Chondrocyte (in vitro differentiated cells): ENCODE measurements around the gene CDX1. TPM values are rescaled to one million over a fixed set of nuclear protein-coding genes. Genes with fewer than 3 reads are reported as not detected.
A peak's percentile ranks its signal among the peaks of the same experiment; 100 is the strongest.

Source experiments
- DNase-seq: peaks from one replicate; pipeline ENCODE4 v3.0.0; 2021; ENCODE audit warnings: mixed read lengths, low spot score
- H3K27ac Mint-ChIP-seq: one replicate; pipeline ENCODE4 v1.8.0; 2021; ENCODE audit warnings: mild to moderate bottlenecking, moderate library complexity, mixed read lengths; ENCODE audit not compliant: unreplicated experiment
- H3K27me3 Mint-ChIP-seq: 2 replicates; pipeline ENCODE4 v1.8.0; 2021; ENCODE audit warnings: low read depth, mixed read lengths
- H3K36me3 Mint-ChIP-seq: 2 replicates; pipeline ENCODE4 v1.8.0; 2021; ENCODE audit warnings: low read depth, mixed read lengths
- H3K4me1 Mint-ChIP-seq: 2 replicates; pipeline ENCODE4 v1.8.0; 2021; ENCODE audit warnings: low read depth, mild to moderate bottlenecking, mixed read lengths
- H3K4me3 Mint-ChIP-seq: one replicate; pipeline ENCODE4 v1.8.0; 2021; ENCODE audit warnings: mild to moderate bottlenecking, moderate library complexity, mixed read lengths; ENCODE audit not compliant: unreplicated experiment
- H3K9me3 Mint-ChIP-seq: 2 replicates; pipeline ENCODE4 v1.8.0; 2021; ENCODE audit warnings: low read depth, mixed read lengths
- total RNA-seq: library from RNA; stranded (reverse); gene quantifications from 3 replicates; pipeline ENCODE4 v1.2.1, GENCODE V29; 2021
- TF ChIP-seq, protein P1 (sequence below): fragments of 200-600 bp; sonication (generic); IDR thresholded peaks from 2 replicates; pipeline ENCODE4 v1.5.0; 2021; ENCODE audit warnings: antibody characterized with exemption, mild to moderate bottlenecking, moderate library complexity

The CDX1 gene
- total RNA-seq, 1 donor from 2014 or later, result 0.57 TPM

DNA sequence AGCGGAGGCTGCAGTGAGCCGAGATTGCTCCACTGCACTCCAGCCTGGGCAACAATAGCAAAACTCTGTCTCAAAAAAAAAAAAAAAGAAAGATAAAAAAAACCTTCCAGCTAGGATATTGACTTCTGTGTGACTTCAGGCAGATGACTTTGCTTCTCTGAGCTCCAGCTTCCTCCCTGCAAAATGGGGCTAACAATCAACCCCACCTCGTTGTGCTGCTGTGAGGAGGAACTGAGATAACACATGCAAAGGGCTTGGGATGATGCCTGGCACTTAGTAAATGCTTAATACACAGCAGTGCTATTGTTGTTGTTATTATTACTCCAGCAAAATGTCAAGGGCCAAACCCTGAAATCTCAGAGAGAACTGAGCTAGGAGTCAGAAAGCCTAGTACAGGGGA lies 3.5 kb upstream of the CDX1 start:
- TF ChIP-seq, protein P1, sequence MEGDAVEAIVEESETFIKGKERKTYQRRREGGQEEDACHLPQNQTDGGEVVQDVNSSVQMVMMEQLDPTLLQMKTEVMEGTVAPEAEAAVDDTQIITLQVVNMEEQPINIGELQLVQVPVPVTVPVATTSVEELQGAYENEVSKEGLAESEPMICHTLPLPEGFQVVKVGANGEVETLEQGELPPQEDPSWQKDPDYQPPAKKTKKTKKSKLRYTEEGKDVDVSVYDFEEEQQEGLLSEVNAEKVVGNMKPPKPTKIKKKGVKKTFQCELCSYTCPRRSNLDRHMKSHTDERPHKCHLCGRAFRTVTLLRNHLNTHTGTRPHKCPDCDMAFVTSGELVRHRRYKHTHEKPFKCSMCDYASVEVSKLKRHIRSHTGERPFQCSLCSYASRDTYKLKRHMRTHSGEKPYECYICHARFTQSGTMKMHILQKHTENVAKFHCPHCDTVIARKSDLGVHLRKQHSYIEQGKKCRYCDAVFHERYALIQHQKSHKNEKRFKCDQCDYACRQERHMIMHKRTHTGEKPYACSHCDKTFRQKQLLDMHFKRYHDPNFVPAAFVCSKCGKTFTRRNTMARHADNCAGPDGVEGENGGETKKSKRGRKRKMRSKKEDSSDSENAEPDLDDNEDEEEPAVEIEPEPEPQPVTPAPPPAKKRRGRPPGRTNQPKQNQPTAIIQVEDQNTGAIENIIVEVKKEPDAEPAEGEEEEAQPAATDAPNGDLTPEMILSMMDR, result no peak
- H3K27me3 Mint-ChIP-seq, result peaks cover 3% of the 10 kb centered on the region
- no peak overlapping the region for H3K27ac Mint-ChIP-seq
- H3K9me3 Mint-ChIP-seq, result no peaks in the 10 kb centered on the region
- peaks cover 50% of the 10 kb centered on the region for H3K4me1 Mint-ChIP-seq
- no peak for DNase-seq
- no peak overlapping the region for H3K4me3 Mint-ChIP-seq
- no peaks in the 10 kb centered on the region for H3K36me3 Mint-ChIP-seq

DNA sequence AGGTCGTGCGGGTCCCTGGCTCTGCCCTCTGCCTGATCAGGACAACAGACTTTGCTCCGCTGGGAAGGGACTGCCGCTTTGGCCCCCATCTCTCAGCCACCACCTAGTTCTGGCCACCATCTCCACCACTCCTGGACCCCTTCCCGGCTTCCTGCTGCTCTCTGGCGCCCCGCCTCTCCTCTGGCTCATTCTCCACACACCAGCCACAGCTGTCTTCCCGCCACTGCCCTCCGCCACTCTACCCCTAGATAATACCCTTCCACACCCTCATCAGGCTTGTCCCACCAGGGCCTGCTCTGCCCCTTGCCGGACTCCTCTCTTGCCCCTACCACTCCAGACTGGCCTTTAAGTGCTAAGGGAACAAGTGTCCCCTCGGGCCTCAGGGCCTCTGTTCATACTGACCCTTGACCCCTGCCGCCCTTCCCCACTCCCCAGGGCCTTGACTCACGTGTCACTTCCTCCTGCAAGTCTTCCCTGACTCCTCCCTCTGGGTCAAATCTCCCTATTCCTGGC lies 3.0 kb upstream of the CDX1 start:
- H3K4me1 Mint-ChIP-seq, result peaks cover 44% of the 10 kb centered on the region
- DNase-seq, result no peak

DNA sequence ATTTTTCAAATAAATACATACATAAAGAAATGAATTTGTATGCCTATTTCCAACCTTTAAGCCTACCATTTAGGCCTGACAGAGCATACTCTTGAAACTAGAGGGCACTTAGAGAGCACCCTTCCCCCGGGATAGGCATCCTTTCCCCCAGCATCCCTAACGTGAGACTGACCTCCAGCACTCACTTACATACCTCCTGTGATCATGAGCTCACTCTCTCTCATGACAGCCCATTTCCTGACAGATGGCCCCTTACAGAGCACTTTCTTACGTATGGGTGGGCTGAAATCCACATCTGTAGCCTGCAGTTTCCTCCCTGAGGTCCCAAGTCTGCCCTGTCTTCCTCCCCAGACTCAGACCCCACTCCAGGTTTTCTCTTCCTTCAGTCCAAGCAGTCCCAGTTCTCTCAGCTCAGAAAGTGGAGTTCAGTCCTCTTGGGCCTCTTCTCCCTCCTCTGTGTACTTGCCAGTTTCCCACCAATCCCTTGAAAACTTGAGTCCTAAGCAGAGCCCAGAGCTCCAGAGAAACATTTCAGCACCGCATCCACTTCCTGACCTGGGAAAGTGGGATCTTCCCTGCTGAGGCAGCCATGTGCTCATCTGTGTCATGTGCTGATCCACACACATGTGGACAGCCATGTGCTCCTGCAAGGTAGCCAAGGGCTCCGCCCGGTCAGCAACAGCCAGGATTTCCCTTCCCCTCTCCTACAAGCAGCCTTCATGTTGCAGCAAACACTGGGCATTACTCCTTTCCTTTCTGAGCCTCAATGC lies 2.2 kb upstream of the CDX1 start:
- H3K9me3 Mint-ChIP-seq, result no peaks in the 10 kb centered on the region

More for the DNA sequence above, 3.0 kb upstream of the CDX1 start:
- Mint-ChIP-seq H3K27ac (no peak overlapping the region), H3K27me3 (peaks cover 6% of the 10 kb centered on the region), H3K9me3 (no peaks in the 10 kb centered on the region), H3K4me3 (no peak overlapping the region), H3K36me3 (no peaks in the 10 kb centered on the region)
- TF ChIP-seq, protein P1, result peak; percentile 20

DNA sequence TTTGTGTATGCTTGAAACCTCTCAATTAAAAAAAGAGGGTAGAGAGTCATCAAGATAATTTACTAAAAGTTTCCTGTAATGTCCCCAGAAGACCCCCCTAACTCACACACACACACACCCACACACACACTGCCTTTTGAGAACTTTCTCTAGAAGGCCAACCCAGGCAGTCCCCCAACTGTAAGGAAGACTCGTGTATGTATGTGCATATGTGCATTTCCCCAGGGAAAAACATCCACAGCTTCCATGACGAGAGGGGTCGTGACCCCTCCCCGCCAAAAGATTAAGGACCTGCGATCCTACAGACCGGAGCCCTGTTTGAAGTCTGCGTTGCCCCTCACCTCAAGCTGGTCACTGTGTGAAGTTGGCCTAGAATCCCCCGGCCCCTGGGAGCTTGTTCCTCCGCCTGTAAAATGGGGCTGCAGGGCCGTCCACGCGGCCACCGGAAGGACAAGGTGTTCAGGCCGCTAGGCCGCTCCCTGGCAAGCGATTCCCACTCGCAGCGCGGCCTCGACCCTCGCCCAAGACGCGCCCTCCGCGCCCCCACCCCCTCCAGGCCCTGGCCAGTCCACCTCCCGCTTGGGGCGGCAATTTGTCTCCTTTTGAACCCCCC lies 435 bp upstream of the CDX1 start:
- Mint-ChIP-seq H3K4me1 (peaks cover 19% of the 10 kb centered on the region), H3K9me3 (no peaks in the 10 kb centered on the region), H3K36me3 (no peaks in the 10 kb centered on the region), H3K4me3 (no peak overlapping the region), H3K27me3 (peaks cover 18% of the 10 kb centered on the region), H3K27ac (no peak overlapping the region)
- TF ChIP-seq, protein P1, result no peak
- DNase-seq, result no peak

More for the DNA sequence above, 2.2 kb upstream of the CDX1 start:
- H3K4me1 Mint-ChIP-seq, result peaks cover 36% of the 10 kb centered on the region
- H3K27me3 Mint-ChIP-seq, result peaks cover 9% of the 10 kb centered on the region
- TF ChIP-seq, protein P1, result no peak
- DNase-seq, result no peak
- H3K36me3 Mint-ChIP-seq, result no peaks in the 10 kb centered on the region
- H3K4me3 Mint-ChIP-seq, result no peak overlapping the region
- peak overlapping the region; percentile 89 for H3K27ac Mint-ChIP-seq

DNA sequence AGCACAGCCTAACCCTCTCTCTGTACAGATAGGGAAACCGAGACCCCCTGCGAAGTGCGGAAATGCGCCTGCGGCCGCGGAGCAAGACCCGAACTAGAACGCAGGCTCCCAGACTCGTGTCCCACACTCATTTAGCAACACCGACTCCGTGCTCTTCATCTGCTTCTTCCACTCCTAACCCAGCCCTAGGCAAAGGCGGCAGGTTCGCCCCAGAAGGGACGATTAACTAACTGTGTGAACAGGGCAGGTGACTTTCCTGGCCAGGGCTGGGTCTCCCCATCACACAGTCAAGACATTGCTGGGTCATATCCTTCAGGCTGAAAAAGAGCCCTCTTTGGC lies 903 bp downstream of the CDX1 start:
- Mint-ChIP-seq H3K36me3 (no peaks in the 10 kb centered on the region), H3K27me3 (peaks cover 21% of the 10 kb centered on the region), H3K4me1 (peaks cover 14% of the 10 kb centered on the region), H3K4me3 (no peak overlapping the region), H3K9me3 (no peaks in the 10 kb centered on the region), H3K27ac (no peak overlapping the region)
- TF ChIP-seq, protein P1, result no peak
- DNase-seq, result no peak
